ENCODE results near the gene CRYL1. TPM values are rescaled to one million over a fixed set of nuclear protein-coding genes. Genes with fewer than 3 reads are reported as not detected.
A peak's percentile ranks its signal among the peaks of the same experiment; 100 is the strongest.

Gene CRYL1
- total and polyA plus RNA-seq, 2 of the 8 experiments (the other 6 are each of a cell fraction or from before 2014, with no cell fraction given): 1.9 to 6.4 TPM

- ChIA-PET POLR2A (ENCODE audit: partially characterized antibody) (no interaction called here), CTCF (ENCODE audit: partially characterized antibody) (no interaction called here)
- no peak overlapping the region for H2AK5ac ChIP-seq (ENCODE audit: low read depth, low read length)
- no peaks in the 10 kb centered on the region for H4K20me1 ChIP-seq (replicated peaks in 1 of 2; ENCODE audit: control insufficient read depth in 1 of 2, insufficient read depth in 2 of 2, low read length in 2 of 2)
- H3K4me3 ChIP-seq (ENCODE audit: extremely low read depth in 1 of 4, insufficient read depth in 2 of 4, low read depth in 3 of 4, low read length in 4 of 4): 0 out of 8 replicates have a peak overlapping the region, but pooled peaks of 1 of the 4 experiments have one; percentile 35
- no peaks in the 10 kb centered on the region for H3K36me3 ChIP-seq (ENCODE audit: control insufficient read depth in 2 of 4, insufficient read depth in 4 of 4, low read length in 3 of 4)
- H2BK5ac ChIP-seq (ENCODE audit: low read depth, low read length): no peak overlapping the region; the same call in 1 of the 2 replicates
- H3K79me1 ChIP-seq (ENCODE audit: low read depth, low read length): no peaks in the 10 kb centered on the region
- FAIRE-seq: no peak
- no peak overlapping the region for H3K18ac ChIP-seq (ENCODE audit: extremely low read depth, low read length)
- no peak overlapping the region for H2BK15ac ChIP-seq (ENCODE audit: low read length)
- H3K27me3 ChIP-seq (replicated peaks in 1 of 4; ENCODE audit: control insufficient read depth in 3 of 4, extremely low read depth in 1 of 4, insufficient read depth in 3 of 4, low read length in 3 of 4): peaks cover 0 to 18% (median 12%) of the 10 kb centered on the region in 4 experiments; a peak in 6 of 7 replicates
- 83% methylated on average over 28 of the region's 31 CpGs; no CpG with 5 or more reads in 1 of the 2 experiments for WGBS, 2 experiments (ENCODE audit: extremely low coverage in 1 of 2, insufficient coverage in 1 of 2, insufficient read length in 1 of 2, insufficient replicate concordance in 2 of 2, low coverage in 1 of 2, low lambda C conversion rate in 2 of 2, missing lambda C conversion rate in 1 of 2)
- no peak overlapping the region for H3K56ac ChIP-seq (replicated peaks; ENCODE audit: insufficient read length, low read depth, low read length)
- peak overlapping the region; percentile 50 to 58; a peak in 2 of 4 replicates for H3K4me2 ChIP-seq (ENCODE audit: insufficient read depth in 1 of 2, low read depth in 2 of 2, low read length in 2 of 2)
- peaks cover 4 to 16% (median 10%) of the 10 kb centered on the region in 4 experiments for H3K4me1 ChIP-seq (replicated peaks in 1 of 4; ENCODE audit: control insufficient read depth in 3 of 4, insufficient read depth in 4 of 4, low read length in 3 of 4)
- H3K14ac ChIP-seq (ENCODE audit: insufficient read length): no peak overlapping the region
- peak overlapping the region; percentile 17 for H4K91ac ChIP-seq (replicated peaks; ENCODE audit: insufficient read length, low read length)
- H2BK120ac ChIP-seq (replicated peaks; ENCODE audit: low read depth, low read length): no peak overlapping the region
- H3K79me2 ChIP-seq (ENCODE audit: control insufficient read depth in 1 of 2, insufficient read depth in 2 of 2, low read length in 2 of 2): no peaks in the 10 kb centered on the region
- DNase-seq (ENCODE audit: low read depth in 1 of 2, low spot score in 2 of 2): no peak
- H3K4ac ChIP-seq (replicated peaks; ENCODE audit: insufficient read length, low read depth, low read length): no peak overlapping the region
- H2BK12ac ChIP-seq (ENCODE audit: low read depth, low read length): no peak overlapping the region
- H2AFZ ChIP-seq (ENCODE audit: low read length): no peak overlapping the region
- H3K9ac ChIP-seq (replicated peaks in 1 of 4; ENCODE audit: extremely low read depth in 1 of 4, low read depth in 3 of 4, low read length in 3 of 4): no peak overlapping the region
- 0 out of 2 replicates have a peak overlapping the region, but pooled peaks have one; percentile 8 for H2BK20ac ChIP-seq (ENCODE audit: low read length)
- no peak overlapping the region for H4K5ac ChIP-seq (ENCODE audit: insufficient read length, low read depth, low read length)
- H3K9me3 ChIP-seq (ENCODE audit: insufficient read depth in 2 of 2, low read depth in 1 of 2, low read length in 1 of 2): peaks cover 0 to 9% of the 10 kb centered on the region in 2 experiments; a peak in 1 of 4 replicates
- H3K27ac ChIP-seq (ENCODE audit: low read depth, low read length): no peak overlapping the region
- H3K23ac ChIP-seq (ENCODE audit: insufficient read length): no peak overlapping the region
- H3K23me2 ChIP-seq (ENCODE audit: low read depth, low read length): 0 out of 2 replicates have a peak, but pooled peaks cover 2% of the 10 kb centered on the region
- no peak for TF ChIP-seq CREB1 (IDR thresholded peaks at IDR 0.05)
- TF ChIP-seq E2F6 (IDR thresholded peaks at IDR 0.05): peak; percentile 76
- peak; percentile 45; the same call in 1 of the 2 replicates for TF ChIP-seq MAX (IDR thresholded peaks at IDR 0.05)
- TF ChIP-seq KDM1A (IDR thresholded peaks at IDR 0.05; ENCODE audit: borderline replicate concordance, low read length): no peak
- TF ChIP-seq GTF2F1 (IDR thresholded peaks at IDR 0.05; ENCODE audit: borderline replicate concordance, low read depth, low read length): no peak
- H4K8ac ChIP-seq (ENCODE audit: extremely low read depth, insufficient read depth, low read length): peak overlapping the region; percentile 84; the same call in 1 of the 2 replicates
These were observed 110.4 kb downstream of the CRYL1 start for GRCh38 chr13:20415306-20415679.
